ENCODE results near the gene GGT1. TPM values are rescaled to one million over a fixed set of nuclear protein-coding genes. Genes with fewer than 3 reads are reported as not detected.
"Not testable (repeated sequence)": the region's sequence is repeated elsewhere in the genome, so short reads cannot be mapped to it uniquely, and the experiment has no call there.

The GGT1 gene
- total RNA-seq, 2 experiments from 2014 or later: 40.5 to 42.0 TPM

DNA sequence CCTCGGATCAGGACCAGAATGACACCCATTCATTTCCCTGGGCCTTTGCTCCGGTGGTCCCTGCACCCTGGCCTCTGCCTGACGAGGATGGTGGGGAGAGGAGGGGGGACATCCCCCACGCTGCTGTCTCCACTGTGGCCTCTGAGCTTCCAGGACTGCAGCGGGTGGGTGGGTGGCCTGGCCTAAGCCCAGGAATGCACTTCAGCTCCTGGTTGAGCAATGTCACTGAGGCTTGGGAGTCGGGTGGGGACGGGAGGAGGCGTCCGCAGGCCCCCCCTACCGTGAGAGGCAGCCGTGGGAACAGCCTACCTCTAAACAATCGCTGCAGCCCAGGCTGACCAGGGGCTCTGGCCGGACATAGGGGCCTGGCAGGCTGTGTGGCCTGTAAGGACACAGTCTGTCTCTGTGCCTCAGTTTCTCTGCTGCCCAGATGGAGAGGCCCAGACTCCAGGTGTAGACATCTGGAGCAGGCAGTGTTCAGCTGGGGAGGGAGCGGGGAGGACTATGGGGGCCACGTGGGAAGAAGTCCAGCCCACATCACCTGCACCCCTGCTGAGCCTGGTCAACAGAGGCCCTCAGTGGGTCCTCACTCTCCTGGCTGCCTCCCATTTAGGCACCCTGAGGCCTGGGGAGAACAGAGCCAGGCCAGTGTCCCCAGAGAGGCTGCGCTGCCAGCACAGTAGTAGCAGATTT, 28.6 kb downstream of the GGT1 start:
- CTCF ChIA-PET: not testable (repeated sequence)

DNA sequence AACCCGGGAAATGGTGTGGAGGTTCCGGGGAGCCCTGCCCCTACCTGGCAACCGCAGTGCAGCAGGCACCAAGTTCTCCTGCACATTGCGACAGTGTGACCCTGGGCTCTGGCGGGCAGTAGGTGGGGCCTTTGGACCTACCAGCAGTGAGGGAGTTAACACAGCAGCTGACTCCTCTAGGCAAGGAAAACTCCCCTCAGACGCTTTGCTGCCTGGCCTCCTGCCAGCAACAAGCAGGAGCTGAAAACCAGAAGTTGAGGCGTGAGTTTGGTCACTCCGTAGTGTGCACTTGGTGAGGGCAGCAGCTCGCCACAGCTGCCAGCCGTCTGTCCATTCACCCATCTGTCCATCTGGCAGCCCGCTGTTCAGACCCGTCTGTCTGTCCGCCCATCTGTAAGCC, 29.6 kb downstream of the GGT1 start:
- POLR2A ChIA-PET, CTCF ChIA-PET: not testable (repeated sequence)

More for the DNA sequence above, 28.6 kb downstream of the GGT1 start:
- POLR2A ChIA-PET: not testable (repeated sequence)

DNA sequence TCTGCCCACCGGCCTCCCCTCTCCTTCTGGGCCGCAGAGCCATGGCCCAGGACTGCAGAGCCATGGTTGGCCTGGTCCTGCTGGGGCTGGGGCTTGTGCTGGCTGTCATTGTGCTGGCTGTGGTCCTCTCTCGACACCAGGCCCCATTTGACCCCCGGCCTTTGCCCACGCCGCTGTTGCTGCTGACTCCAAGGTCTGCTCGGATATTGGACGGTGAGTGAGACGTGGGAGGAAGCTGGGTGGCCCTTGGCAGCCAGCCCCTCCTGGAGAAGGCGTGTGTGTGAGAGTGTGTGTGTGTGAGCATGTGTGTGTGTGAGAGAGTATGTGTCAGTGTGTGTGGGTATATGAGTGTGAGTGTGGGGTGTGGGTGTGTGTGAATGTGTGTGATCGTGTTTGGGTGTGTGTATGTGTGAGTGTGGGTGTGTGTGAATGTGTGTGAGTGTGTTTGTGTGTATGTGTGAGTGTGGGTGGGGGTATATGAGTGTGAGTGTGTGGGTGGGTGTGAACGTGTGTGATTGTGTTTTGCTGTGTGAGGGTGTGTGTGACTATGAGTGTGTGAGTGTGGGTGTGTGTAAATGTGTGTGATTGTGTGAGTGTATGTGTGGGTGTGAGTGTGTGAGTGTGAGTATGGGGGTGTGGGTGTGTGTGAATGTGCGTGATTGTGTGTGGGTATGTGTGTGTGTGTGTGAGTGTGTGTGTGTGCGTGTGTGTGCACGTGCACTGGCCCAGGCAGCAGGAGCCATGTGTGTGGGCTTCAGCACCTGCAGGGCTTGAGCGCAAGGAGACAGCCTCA, 30.4 kb downstream of the GGT1 start:
- CTCF ChIA-PET, POLR2A ChIA-PET: not testable (repeated sequence)

DNA sequence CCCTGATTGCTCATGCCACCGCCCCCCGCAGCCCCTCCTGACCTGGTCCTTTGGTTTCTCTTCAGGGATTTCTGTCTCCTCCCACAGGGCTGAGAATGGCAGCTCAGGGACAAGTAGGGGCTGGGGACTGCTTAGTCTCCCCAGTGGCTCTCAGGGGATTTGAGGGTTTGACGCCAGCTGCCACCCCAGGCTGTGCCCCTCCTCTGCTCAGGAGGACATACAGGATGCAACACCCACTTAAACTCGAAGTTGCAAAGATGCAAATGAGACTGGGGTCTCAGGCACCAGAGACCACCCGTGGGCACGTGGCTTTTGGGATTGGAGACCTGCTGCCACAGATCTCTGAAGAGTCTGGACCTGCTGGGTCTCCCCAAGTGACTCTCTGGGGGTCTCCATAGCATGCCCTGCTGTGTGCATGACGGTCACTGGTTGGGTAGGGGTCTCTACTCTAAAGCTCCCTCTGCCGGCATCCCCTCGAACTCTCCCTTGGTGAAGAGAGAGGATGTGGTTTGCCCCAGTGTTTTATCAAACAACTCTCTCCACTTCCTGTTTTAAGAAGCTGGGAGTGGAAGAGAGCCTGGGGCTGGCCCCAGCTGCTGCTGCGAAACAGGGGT, 31.9 kb downstream of the GGT1 start:
- POLR2A ChIA-PET: interaction anchor here (0.6 kb wide), 1 partner anchor 689 kb away, joined by 6 read pairs; no protein-coding TSS in a partner anchor
- CTCF ChIA-PET: not testable (repeated sequence)

DNA sequence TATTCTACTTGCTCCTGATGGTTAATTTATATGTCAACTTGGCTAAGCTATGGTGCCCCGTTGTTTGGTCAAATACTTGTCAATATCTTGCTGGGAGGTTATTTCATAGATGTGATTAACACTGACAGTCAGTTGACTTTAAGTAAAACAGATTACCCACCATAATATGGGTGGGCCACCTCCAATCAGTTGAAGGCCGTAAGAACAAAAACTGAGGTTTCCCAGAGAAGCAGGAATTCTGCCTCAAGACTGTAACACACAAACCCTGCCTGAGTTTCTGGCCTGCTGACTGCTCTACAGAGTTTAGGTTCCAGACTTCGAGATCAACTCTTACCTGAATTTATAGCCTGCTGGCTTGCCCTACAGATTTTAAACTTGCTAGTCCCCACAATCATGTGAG, 33.5 kb downstream of the GGT1 start:
- POLR2A ChIA-PET, CTCF ChIA-PET: not testable (repeated sequence)

DNA sequence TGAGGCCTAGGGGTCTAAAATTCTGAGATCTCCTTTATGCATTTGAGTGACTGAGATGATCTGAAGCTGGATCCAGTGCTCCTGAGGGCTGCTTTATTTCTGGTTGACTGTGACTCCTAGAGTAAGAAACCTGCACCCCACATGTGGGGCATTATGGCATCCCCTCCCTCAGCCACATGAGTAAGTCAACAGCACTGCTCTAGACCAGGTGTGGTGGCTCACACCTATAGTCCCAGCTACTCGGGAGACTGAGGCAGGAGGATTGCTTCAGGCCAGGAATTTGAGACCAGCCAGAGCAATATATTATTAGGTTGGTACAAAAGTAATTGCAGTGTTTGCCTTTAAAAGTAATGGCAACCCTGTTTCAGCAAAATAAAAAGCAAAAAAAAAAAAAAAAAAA, 39.3 kb downstream of the GGT1 start:
- CTCF ChIA-PET: interaction anchor here (0.7 kb wide), 2 partner anchors 158 to 453 kb away, joined by 4 to 7 read pairs; no protein-coding TSS in a partner anchor
- POLR2A ChIA-PET: not testable (repeated sequence)

DNA sequence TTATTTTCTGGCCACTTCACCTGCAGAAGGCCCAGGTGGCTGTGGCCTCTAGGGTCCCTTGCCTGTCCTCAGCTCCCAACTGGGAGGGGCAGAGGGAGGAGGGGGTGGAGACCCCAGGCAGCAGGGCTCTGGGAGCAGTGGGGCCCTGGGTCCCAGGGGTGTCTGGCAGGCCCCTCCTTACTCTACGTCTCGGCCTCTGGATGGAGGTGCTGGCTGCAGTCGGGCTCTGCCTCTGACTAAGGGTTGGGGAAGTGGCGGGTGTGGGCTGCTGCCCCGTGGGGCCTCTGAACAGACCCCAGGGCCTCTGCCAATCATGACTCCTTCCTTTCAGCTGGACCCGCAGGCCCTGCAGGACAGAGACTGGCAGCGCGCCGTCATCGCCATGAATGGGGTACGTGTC, 41.4 kb downstream of the GGT1 start:
- CTCF ChIA-PET, POLR2A ChIA-PET: not testable (repeated sequence)

DNA sequence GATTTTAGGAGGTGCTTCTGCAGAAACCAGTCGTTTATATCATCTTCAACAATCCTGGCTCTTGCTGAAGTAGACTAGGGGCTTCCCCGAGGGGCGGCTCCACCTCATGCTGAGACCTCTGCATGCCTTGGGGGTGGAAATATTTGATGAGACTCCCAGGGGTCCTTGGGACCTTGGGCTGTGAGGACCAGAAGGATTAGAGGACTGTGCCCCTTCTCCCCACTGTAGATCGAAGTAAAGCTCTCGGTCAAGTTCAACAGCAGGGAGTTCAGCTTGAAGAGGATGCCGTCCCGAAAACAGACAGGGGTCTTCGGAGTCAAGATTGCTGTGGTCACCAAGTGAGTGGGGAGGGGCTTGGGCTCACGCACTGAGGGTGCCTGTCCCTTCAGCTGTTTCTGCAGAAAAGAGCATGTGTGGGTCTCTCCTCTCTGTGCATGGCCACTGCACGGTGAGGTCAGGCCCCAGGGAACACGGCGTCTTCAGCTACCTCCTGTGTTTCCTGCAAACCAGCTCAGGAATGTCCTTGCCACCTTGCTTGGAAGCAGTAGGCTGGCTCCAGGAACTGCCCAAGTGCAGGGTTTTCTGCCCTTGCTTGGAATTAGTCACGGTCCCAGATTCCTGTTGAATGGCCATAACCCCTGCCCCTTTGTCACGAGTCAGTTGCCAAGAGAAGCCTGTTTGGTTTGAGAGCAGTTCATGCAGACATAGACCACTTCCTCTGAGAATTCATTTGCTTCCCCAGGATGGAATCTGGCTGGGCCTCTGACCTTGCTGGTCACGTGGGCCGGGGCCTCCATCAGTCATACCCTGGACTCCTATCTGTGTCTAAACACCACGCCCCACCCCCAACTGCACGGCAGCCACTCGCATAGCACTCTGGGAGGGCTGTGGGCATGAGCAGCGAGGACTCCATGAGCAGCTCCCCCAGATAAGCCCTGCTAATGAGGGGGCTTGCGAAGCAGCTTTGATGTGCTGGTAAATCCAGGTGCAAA, 42.7 kb downstream of the GGT1 start:
- POLR2A ChIA-PET, CTCF ChIA-PET: not testable (repeated sequence)

DNA sequence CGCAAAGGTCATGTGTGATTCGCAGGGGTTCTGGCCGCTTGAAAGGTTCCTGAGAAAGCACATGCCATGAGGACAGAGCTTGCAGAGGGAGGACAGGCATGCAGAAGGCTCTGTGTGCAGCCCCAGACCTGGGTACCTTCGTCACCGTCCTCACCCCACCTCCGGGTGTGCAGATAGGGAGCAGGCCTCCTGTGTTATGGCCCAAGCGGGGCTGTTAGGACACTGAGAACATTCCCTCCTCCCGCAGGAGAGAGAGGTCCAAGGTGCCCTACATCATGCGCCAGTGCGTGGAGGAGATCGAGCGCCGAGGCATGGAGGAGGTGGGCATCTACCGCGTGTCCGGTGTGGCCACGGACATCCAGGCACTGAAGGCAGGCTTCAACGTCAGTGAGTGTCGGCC, 43.8 kb downstream of the GGT1 start:
- CTCF ChIA-PET, POLR2A ChIA-PET: not testable (repeated sequence)

DNA sequence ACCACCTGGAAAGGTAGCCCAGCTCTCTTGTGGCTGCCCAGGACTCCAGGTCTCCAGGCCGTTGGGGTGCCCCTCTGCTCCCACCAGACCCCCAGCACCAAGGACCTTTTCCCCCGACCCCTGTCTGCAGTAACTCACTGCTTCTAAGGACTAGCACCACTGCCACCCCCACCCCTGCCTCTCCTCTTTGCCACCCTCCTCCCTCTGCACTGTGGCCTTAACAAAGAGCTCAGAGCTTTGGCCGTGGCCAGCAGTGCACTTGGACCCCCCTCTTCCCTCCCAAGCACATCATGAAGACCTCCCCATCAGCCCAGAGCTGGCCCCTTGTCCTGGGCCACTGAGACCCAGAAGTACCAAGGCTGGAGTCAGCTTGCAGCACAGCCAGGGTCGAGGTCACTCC, 46.4 kb downstream of the GGT1 start:
- POLR2A ChIA-PET, CTCF ChIA-PET: not testable (repeated sequence)

DNA sequence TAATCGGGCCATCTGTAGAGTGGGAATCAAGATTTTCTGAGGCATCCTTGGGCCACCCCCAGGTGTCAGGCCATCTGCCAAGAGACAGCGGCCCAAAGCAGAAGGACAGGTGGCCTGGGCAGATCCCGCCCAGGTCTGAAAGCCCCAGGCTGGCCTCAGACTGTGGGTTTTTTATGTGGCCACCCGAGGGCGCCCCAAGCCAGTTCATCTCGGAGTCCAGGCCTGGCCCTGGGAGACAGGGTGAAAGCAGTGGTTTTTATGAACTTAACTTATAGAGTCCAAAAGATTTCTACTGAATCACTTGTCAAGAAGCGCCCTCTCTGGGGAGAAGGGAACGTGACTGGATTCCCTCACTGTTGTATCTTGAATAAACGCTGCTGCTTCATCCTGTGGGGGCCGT, 47.9 kb downstream of the GGT1 start:
- CTCF ChIA-PET, POLR2A ChIA-PET: not testable (repeated sequence)

DNA sequence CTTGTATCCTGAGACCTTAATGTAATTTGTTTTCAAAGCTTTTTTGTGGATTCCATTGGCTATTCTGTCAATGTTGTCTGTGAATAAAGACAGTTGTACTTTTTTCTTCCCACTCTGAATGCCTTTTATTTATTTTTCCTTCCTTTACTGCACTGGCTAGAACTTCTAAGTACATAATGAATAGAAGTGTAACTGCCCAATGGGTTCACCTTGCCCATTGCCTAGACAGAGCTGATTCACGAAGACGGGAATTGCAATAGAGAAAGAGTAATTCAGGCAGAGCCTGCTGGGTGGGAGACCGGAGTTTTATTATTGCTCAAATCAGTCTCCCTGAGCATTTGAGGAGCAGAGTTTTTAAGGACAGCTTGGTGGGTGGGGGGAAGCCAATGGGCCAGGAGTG, 62.4 kb downstream of the GGT1 start:
- CTCF ChIA-PET, POLR2A ChIA-PET: not testable (repeated sequence)

DNA sequence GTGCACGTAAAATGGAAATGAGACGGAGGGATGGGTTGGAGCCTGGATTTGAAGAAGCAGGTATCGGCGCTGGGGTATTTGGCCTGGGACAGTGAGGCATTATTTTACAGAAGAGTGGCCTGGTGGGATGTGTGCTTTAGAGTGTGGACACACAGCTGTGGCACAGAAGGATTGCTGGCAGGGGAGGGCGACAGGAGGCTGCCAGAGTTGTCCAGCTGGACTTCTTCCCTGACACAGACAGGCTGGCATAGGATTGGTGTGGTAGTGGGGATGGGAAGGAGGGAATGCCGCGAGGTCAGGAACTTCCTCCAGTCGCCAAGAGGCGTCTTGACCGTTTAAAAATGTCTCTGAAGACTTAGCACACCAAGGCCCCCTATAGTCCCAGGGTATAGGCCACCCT, 64.9 kb downstream of the GGT1 start:
- CTCF ChIA-PET, POLR2A ChIA-PET: not testable (repeated sequence)

DNA sequence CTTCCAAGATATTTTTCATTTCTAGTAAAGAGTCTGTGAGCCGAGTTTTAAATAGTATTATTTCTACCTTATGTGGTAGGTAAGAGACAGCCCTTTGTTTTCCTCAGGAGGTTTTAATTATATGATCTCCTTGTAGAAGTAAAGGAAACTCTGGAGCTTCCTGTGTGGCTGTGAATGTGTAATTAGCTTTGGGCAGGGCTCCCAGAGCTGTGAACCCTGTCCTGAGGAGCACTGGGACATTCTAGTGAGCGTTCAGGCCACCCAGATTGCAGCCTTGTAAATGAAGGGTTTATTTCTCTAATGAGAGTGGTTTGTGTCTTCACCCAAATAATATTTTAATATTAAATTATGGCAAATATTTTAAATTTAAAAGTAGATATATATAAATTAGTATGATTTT, 69.5 kb downstream of the GGT1 start:
- CTCF ChIA-PET: not testable (repeated sequence)

More for the DNA sequence above, 69.5 kb downstream of the GGT1 start:
- POLR2A ChIA-PET: not testable (repeated sequence)

Other genes starting within 250 kb of the GGT1 start
- gene ADORA2A, start 175.6 kb upstream of the GGT1 start, total RNA-seq: 10 to 100 TPM; 39.8 to 41.7 TPM
- gene UPB1, start 107.9 kb upstream of the GGT1 start, total RNA-seq: not detected
- gene GUCD1, start 48.1 kb upstream of the GGT1 start, total RNA-seq: 100 to 1,000 TPM; 116 to 119 TPM
- 100 to 1,000 TPM; 204 to 208 TPM for gene SNRPD3, start 47.2 kb upstream of the GGT1 start, total RNA-seq
- 1 to 10 TPM; 1.3 to 1.7 TPM for gene LRRC75B, start 10.1 kb upstream of the GGT1 start, total RNA-seq
- gene PIWIL3, start 171.5 kb downstream of the GGT1 start, total RNA-seq: not detected
- gene SGSM1, start 203.0 kb downstream of the GGT1 start, total RNA-seq: under 1 TPM in 1 of 2 experiments, not detected in 1; 0.27 TPM

Measured in activated CD8-positive, alpha-beta memory T cell treated with anti-CD3 and anti-CD28 coated beads for 36 hours (primary cell).